ES-I3 (cell line): Measurements from ENCODE around the gene WBP2.
"Not testable (repeated sequence)": the region's sequence is repeated elsewhere in the genome, so short reads cannot be mapped to it uniquely, and the experiment has no call there.

ENCODE experiments used
- H3K36me3 ChIP-seq: 2 replicates; pipeline ENCODE4 v1.6.1; 2013; ENCODE audit warnings: mild to moderate bottlenecking, low read length, control low read depth, moderate library complexity; ENCODE audit not compliant: insufficient read depth
- H3K4me1 ChIP-seq: 2 replicates; pipeline ENCODE4 v1.6.1; 2013; ENCODE audit warnings: mild to moderate bottlenecking, control low read depth, low read length; ENCODE audit not compliant: insufficient read depth
- H3K9ac ChIP-seq: 2 replicates; pipeline ENCODE4 v1.6.1; 2013; ENCODE audit warnings: low read depth, mild to moderate bottlenecking, low read length, moderate library complexity
- H3K9me3 ChIP-seq: 2 replicates; pipeline ENCODE4 v1.6.1; 2013; ENCODE audit warnings: mild to moderate bottlenecking, low read length, moderate library complexity; ENCODE audit not compliant: control insufficient read depth, insufficient read depth

Gene WBP2

GRCh38 chr17:75819116-75819515 is 36.0 kb downstream of the WBP2 start:
- H3K9ac ChIP-seq: no peak overlapping the region
- no peaks in the 10 kb centered on the region for H3K9me3 ChIP-seq
- peaks cover 10% of the 10 kb centered on the region; the same call in 1 of the 2 replicates for H3K4me1 ChIP-seq
- peaks cover 22% of the 10 kb centered on the region for H3K36me3 ChIP-seq

DNA sequence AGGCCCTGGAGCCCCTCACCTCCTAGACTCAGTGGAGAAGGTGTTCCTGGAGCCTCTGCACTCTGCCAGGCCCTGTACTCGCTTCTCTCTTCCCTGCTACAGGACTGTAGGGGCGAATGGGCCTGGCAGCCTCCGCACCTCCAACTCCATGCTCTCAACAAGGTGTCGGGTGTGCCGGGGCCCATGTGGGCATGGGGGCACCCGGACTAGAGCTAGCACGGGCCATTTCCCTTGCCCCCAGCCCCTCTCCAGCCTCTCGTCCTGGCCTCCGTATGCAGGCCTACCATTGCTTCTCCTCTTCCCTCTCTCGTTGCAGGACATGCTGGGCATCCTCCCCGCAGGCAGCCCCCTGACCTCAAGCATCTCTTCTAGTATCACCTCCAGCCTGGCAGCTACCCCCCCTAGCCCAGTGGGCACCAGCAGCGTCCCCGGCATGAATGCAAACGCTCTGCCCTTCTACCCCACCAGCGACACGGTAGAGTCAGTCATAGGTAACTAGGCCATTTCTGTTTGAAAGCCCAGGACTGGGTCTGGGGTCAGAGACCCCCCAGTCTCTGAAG is 36.7 kb downstream of the WBP2 start:
- Histone ChIP-seq H3K4me1 (peaks cover 10% of the 10 kb centered on the region; the same call in 1 of the 2 replicates), H3K9ac (no peak overlapping the region), H3K9me3 (no peaks in the 10 kb centered on the region), H3K36me3 (peaks cover 22% of the 10 kb centered on the region)

DNA sequence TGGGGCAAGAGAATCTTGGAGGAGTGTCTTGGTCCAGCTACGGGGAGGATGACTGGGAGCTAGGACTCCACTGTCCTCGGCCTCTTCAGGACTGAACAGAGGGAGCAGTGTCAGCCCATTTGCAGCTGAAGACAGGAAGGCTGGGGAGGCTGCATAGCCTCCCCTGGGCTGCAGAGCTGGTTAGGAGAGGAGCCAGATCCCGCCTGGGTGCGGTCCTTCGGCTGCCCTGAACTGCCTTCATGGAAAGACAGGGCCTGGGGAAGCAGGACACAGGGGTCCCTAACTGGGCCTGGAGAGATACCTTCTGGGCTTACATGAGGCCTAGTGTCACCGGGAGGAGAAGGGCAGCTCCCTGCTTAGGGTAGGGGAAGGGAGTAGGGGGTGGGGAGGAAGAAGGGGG is 37.6 kb downstream of the WBP2 start:
- Histone ChIP-seq H3K36me3 (peaks cover 22% of the 10 kb centered on the region), H3K4me1 (peaks cover 10% of the 10 kb centered on the region; the same call in 1 of the 2 replicates), H3K9me3 (no peaks in the 10 kb centered on the region), H3K9ac (no peak overlapping the region)

GRCh38 chr17:75816693-75817092 is 38.4 kb downstream of the WBP2 start:
- Histone ChIP-seq H3K36me3 (peaks cover 22% of the 10 kb centered on the region), H3K9ac (no peak overlapping the region), H3K4me1 (peaks cover 10% of the 10 kb centered on the region; the same call in 1 of the 2 replicates)

DNA sequence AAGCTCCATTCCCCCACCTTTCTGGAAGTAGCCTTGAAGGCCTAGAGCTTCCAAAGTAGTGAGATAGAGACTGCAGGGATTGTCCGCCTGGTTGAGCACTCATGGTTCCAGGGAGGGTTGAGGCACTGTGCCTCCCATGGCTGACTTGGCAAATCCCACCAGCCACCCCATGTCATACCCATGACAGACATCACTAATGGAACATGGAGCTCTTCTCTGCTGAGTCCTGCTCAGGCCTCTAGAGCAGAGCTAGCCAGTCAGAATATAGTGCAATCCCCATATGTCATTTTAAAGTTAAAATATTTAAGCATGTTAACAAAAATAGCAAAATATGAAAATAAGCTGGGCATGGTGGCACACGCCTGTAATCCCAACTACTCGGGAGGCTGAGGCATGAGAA is 39.7 kb downstream of the WBP2 start:
- H3K36me3 ChIP-seq: peaks cover 17% of the 10 kb centered on the region

More at GRCh38 chr17:75816693-75817092, 38.4 kb downstream of the WBP2 start:
- H3K9me3 ChIP-seq: no peaks in the 10 kb centered on the region

GRCh38 chr17:75814900-75815373 is 40.2 kb downstream of the WBP2 start:
- no peak overlapping the region for H3K9ac ChIP-seq
- peaks cover 13% of the 10 kb centered on the region for H3K36me3 ChIP-seq
- no peaks in the 10 kb centered on the region for H3K9me3 ChIP-seq

More for the DNA sequence above, 39.7 kb downstream of the WBP2 start:
- H3K9ac ChIP-seq: no peak overlapping the region
- H3K4me1 ChIP-seq: peaks cover 10% of the 10 kb centered on the region; the same call in 1 of the 2 replicates
- H3K9me3 ChIP-seq: no peaks in the 10 kb centered on the region

DNA sequence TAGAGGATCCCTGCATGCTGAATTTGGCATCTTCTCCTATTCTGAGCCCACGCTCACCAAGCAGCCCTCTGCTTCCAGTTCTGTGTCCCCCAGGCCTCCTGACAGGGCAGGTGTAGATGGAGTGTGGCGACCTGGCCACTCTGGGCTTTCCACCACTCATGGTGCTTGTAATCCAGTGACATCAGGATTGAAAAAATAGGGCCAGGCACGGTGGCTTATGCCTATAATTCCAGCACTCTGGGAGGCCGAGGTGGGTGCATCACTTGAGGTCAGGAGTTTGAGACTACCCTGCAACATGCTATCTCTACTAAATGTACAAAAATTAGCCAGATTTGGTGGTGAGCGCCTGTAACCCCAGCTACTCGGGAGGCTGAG is 41.1 kb downstream of the WBP2 start:
- Histone ChIP-seq H3K4me1 (peaks cover 10% of the 10 kb centered on the region; the same call in 1 of the 2 replicates), H3K36me3 (peaks cover 13% of the 10 kb centered on the region), H3K9ac (no peak overlapping the region), H3K9me3 (no peaks in the 10 kb centered on the region)

More at GRCh38 chr17:75814900-75815373, 40.2 kb downstream of the WBP2 start:
- H3K4me1 ChIP-seq: peaks cover 10% of the 10 kb centered on the region; the same call in 1 of the 2 replicates

- Histone ChIP-seq H3K9ac (no peak overlapping the region), H3K9me3 (no peaks in the 10 kb centered on the region), H3K4me1 (peaks cover 10% of the 10 kb centered on the region; the same call in 1 of the 2 replicates), H3K36me3 (peaks cover 13% of the 10 kb centered on the region)
These were observed 41.8 kb downstream of the WBP2 start for GRCh38 chr17:75813081-75814020.

DNA sequence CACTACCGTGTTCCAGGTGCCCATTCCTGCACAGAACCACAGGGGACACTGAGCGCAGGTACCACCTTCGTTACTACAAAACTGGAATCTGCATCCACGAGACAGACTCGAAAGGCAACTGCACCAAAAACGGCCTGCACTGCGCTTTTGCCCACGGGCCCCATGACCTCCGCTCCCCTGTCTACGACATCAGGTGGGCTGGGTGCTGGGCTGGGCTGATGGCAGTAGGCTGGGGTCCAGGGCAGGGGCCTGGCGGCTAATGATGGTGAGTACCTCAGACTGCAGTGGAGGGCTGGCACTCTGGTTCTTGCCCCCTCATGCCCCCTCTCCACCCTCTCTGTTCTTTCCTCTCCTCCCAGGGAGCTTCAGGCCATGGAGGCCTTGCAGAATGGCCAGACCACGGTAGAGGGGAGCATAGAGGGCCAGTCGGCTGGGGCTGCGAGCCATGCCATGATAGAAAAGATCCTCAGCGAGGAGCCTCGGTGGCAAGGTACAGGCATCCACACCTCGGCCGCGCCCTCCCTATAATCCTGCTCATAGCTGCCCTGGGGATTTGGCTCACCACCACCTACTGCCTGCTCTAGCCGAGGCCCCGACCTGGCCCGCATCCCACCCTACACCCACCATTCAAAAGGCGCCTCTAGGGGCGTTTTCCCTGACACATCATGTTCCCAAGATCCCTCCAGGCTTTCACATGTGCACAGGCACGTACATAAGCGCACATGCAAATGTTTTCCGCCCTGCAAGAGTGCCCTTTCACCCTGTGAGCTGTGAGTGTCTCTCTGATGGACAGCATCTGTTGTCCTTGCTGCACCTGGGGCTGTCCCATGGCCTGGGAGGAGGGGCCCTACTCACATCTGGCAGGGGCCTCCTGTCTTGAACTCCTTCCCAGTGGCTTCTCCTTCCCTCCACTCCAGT is 42.8 kb downstream of the WBP2 start:
- Histone ChIP-seq H3K36me3 (peaks cover 13% of the 10 kb centered on the region), H3K9me3 (no peaks in the 10 kb centered on the region), H3K4me1 (peaks cover 10% of the 10 kb centered on the region; the same call in 1 of the 2 replicates), H3K9ac (no peak overlapping the region)

DNA sequence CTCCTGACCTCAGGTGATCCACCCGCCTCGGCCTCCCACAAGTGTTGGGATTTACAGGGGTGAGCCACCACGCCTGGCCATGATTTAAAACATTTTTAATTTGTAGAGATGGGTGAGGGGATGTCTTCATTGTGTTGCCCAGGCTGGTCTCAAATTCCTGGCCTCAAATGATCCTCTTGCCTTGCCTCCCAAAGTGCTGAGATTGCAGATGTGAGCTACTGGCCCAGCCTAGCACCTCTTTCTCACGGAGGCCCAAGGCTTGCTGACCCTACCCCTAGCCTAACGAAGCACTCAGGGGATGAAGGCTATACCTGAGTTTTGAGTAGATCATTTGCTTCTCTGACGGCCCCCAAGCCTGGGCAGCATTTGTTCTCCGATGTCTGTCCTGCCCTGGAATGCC is 44.0 kb downstream of the WBP2 start:
- Histone ChIP-seq H3K4me1 (peaks cover 10% of the 10 kb centered on the region; the same call in 1 of the 2 replicates), H3K9ac (no peak overlapping the region), H3K36me3 (peaks cover 7% of the 10 kb centered on the region), H3K9me3 (no peaks in the 10 kb centered on the region)

DNA sequence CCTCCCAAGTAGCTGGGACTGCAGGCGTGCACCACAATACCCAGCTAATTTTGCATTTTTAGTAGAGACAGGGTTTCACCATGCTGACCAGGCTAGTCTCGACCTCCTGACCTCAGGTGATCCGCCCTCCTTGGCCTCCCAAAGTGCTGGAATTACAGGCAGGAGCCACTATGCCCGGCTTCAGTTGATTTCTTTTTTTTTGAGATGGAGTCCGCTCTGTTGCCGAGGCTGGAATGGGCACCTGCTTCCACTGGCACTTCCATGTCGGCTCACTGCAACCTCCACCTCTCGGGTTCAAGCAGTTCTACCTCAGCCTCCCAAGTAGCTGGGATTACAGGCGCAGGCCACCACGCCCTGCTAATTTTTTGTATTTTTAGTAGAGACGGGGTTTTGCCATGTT is 44.4 kb downstream of the WBP2 start:
- H3K9ac ChIP-seq, H3K4me1 ChIP-seq, H3K9me3 ChIP-seq, H3K36me3 ChIP-seq: not testable (repeated sequence)

GRCh38 chr17:75810216-75810615 is 44.9 kb downstream of the WBP2 start:
- Histone ChIP-seq H3K36me3 (peaks cover 3% of the 10 kb centered on the region), H3K9ac (no peak overlapping the region), H3K4me1 (peaks cover 9% of the 10 kb centered on the region; the same call in 1 of the 2 replicates), H3K9me3 (no peaks in the 10 kb centered on the region)

DNA sequence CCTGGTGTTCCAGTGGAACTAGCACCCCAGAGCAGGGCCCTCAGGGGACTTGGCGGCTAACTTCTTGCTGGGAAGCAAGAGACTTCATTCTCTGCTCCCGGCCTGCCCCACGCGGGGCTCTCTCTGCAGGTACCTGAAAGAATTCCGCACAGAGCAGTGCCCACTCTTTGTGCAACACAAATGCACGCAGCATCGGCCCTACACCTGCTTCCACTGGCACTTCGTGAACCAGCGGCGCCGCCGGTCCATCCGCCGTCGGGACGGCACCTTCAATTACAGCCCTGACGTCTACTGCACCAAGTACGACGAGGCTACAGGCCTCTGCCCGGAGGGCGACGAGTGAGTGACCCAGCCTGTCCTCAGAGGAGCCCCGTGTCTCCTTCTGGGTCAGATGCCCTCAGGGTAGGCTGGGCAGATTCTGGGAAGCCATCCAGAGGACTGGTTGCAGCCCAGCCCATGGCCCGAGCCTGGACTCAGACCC is 45.5 kb downstream of the WBP2 start:
- H3K9ac ChIP-seq: no peak overlapping the region
- no peaks in the 10 kb centered on the region for H3K9me3 ChIP-seq
- no peaks in the 10 kb centered on the region; the same call in none of the 2 replicates for H3K36me3 ChIP-seq
- peaks cover 3% of the 10 kb centered on the region; the same call in 1 of the 2 replicates for H3K4me1 ChIP-seq
